HL-60 (cell line): ENCODE data around the gene PDE4B.

Source experiments
- CTCF ChIP-seq: IDR thresholded peaks from one replicate; pipeline ENCODE4 v1.5.1; 2011; ENCODE audit warnings: low read length, control low read depth, inconsistent platforms; ENCODE audit not compliant: insufficient read depth
- TF ChIP-seq, protein P1 (sequence below): IDR thresholded peaks from 2 replicates; pipeline ENCODE4 v1.6.1; 2012; ENCODE audit warnings: low read depth; ENCODE audit not compliant: insufficient replicate concordance

DNA sequence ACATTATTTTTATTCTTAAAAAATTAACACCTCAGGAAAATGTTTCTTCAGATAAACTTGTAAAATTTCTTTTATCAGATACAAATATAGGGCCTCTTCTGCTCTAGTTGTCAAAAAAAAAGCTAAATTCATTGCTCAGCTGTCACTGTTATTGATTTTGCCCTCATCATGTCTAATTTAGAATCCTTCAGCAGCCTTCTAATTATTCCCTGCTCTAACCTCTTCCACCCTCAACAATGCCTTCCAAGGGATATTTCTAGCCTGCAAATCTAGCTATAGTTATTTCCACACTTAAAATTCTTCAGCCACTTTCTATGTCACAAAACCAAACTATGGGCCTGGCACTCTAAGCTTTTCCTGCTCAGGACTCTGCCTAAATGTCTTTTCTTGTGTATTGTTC lies 25.2 kb downstream of the PDE4B start:
- TF ChIP-seq CTCF, result no peak
- TF ChIP-seq, protein P1, sequence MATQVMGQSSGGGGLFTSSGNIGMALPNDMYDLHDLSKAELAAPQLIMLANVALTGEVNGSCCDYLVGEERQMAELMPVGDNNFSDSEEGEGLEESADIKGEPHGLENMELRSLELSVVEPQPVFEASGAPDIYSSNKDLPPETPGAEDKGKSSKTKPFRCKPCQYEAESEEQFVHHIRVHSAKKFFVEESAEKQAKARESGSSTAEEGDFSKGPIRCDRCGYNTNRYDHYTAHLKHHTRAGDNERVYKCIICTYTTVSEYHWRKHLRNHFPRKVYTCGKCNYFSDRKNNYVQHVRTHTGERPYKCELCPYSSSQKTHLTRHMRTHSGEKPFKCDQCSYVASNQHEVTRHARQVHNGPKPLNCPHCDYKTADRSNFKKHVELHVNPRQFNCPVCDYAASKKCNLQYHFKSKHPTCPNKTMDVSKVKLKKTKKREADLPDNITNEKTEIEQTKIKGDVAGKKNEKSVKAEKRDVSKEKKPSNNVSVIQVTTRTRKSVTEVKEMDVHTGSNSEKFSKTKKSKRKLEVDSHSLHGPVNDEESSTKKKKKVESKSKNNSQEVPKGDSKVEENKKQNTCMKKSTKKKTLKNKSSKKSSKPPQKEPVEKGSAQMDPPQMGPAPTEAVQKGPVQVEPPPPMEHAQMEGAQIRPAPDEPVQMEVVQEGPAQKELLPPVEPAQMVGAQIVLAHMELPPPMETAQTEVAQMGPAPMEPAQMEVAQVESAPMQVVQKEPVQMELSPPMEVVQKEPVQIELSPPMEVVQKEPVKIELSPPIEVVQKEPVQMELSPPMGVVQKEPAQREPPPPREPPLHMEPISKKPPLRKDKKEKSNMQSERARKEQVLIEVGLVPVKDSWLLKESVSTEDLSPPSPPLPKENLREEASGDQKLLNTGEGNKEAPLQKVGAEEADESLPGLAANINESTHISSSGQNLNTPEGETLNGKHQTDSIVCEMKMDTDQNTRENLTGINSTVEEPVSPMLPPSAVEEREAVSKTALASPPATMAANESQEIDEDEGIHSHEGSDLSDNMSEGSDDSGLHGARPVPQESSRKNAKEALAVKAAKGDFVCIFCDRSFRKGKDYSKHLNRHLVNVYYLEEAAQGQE, result no peak
